T47D (cell line): ENCODE results near the gene CCDC107.
"Not testable (repeated sequence)": the region's sequence is repeated elsewhere in the genome, so short reads cannot be mapped to it uniquely, and the experiment has no call there.

Experiments
- DNase-seq, 2 experiments: peaks; one replicate each; pipeline versions ENCODE4 v3.0.0 to v3.0.0-alpha.2; 2011 to 2012; ENCODE audit warnings: low read depth in 1 of 2, low spot score in 1 of 2
- JUND ChIP-seq: IDR thresholded peaks from 2 replicates; pipeline ENCODE4 v1.6.1; 2012; ENCODE audit warnings: low read depth
- in situ Hi-C: cut with HindIII; loops from 2 replicates; pipeline ENCODE4 v1.10.0; 2016; ENCODE audit warnings: low sequenced_read_pairs, low pct_unique_long_range_greater_than_20kb

CCDC107 gene, protein sequence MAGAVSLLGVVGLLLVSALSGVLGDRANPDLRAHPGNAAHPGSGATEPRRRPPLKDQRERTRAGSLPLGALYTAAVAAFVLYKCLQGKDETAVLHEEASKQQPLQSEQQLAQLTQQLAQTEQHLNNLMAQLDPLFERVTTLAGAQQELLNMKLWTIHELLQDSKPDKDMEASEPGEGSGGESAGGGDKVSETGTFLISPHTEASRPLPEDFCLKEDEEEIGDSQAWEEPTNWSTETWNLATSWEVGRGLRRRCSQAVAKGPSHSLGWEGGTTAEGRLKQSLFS

DNA sequence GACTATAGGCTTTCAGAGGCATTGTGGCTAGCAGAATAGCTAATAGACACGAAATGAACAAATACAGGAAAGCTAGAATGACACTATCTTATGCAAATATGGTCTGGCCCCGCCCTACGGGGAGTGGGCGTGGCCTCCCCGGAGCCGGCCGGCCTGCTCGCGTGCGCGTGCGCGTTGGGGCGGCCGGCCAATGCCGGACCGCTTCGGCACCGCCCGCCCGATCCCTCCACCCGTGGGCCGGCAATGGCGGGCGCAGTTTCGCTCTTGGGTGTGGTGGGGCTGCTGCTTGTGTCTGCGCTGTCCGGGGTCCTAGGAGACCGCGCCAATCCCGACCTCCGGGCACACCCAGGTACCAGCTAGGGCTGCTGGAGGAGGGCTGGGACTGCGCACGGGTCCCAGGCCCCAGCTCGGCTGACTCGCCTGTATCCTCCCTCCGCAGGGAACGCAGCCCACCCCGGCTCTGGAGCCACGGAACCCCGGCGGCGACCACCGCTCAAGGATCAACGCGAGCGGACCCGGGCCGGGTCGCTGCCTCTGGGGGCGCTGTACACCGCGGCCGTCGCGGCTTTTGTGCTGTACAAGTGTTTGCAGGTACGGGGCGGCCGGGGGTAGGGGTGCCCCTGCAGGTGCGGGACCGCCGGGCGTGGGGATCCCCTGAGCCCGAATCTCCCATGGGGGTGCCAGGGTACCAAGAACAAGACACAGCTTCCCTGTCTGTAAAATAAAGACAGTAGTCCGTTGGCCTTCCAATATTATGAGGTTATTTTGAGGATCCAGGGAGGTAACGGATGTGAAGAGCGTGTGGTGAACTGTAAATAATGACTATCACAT, at the start of gene CCDC107:
Gene CCDC107 (plus strand): TSS at position 156 of the 831 bp plus-strand sequence. CDS start 88 bp downstream, at position 244.
- DNase-seq, result peak; percentile 73 to 80
- in situ Hi-C loops, result no loop called here
- no peak for TF ChIP-seq JUND

GRCh38 chr9:35609001-35609819, 48.9 kb upstream of the CCDC107 start:
- no peak for TF ChIP-seq JUND
- DNase-seq, result no peak
- in situ Hi-C loops, result no loop called here

DNA sequence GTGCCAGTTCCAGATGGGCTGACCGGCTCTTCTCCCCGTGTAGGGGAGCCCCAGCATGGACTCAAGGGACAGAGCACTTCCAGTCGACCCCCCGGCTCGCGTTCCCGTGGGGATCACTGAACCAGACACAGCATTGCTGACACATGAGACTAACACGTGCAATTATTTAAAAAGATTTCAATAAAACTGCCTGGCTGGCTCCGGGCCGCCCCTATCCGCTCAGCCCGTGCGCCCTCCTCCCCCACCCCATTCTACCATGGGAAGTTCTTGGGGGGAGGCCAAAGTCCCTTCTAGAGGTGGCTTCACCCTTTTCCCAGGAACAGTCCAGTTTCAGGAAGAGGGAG, 48.3 kb upstream of the CCDC107 start:
- TF ChIP-seq JUND, result no peak
- no peak for DNase-seq
- in situ Hi-C loops, result no loop called here

GRCh38 chr9:35611230-35611797, 46.8 kb upstream of the CCDC107 start:
- DNase-seq, result peak; percentile 44 to 46
- TF ChIP-seq JUND, result no peak
- in situ Hi-C loops, result no loop called here

GRCh38 chr9:35612066-35612465, 46.0 kb upstream of the CCDC107 start:
- DNase-seq, in situ Hi-C loops: not testable (repeated sequence)

- in situ Hi-C loops, result no loop called here
- TF ChIP-seq JUND, result no peak
- no peak for DNase-seq
These were observed 45.2 kb upstream of the CCDC107 start for GRCh38 chr9:35612843-35613242.

GRCh38 chr9:35615981-35616680, 42.0 kb upstream of the CCDC107 start:
- no peak for TF ChIP-seq JUND
- in situ Hi-C loops, result no loop called here

DNA sequence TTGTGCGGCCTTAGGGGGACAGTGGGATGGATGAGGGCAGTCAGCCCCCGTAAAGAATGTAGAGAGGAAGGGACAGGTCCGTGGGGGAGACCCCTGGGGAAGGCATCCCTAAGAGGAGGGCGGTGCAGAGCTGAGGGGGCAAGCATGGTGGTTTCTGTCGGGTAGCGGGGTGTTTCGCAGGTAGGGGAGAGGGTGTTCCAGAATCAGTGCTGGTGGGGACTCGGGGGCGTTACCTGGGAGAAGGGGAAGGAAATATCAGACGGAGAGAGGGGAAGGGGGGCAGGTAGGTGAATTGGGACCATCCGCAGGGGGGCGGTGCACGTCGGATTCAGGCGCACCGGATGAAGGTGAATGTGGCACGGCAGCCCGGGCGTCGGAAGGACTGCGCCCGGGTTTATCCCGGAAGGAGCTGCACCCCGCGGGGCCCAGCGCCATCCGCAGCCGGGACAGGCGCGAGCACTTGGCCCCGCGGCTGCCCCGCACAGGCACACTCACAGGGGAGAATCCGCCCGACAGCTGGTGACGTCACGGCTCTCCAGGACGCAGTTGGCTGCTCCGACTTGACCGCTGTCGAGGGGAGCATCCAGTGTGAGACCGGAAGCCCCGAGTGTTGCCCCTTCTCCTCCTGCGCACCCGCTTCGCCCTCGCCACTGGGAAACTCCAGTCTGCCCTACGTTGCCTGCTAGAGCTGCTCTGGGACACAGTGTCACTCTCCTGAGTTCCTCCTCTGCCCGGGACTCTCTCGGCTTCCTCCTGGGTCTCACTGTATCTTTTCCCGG, 41.2 kb upstream of the CCDC107 start:
- peak in 1 of 2 experiments; percentile 13 for DNase-seq
- in situ Hi-C loops, result no loop called here
- TF ChIP-seq JUND, result no peak

More at GRCh38 chr9:35615981-35616680, 42.0 kb upstream of the CCDC107 start:
- no peak for DNase-seq

GRCh38 chr9:35617548-35617947, 40.5 kb upstream of the CCDC107 start:
- in situ Hi-C loops, result no loop called here
- TF ChIP-seq JUND, result no peak
- DNase-seq, result no peak

GRCh38 chr9:35618325-35618727, 39.8 kb upstream of the CCDC107 start, which contains the start of gene CD72:
TSS of gene CD72 (minus strand) at chr9:35618413. CDS start at chr9:35618303, 110 bp downstream.
- in situ Hi-C loops, result no loop called here
- DNase-seq, result no peak
- TF ChIP-seq JUND, result no peak
